RPMI8226 (cell line): Measurements from ENCODE around the gene CNTN5.

ENCODE experiments used
- DNase-seq: peaks from one replicate; pipeline ENCODE4 v3.0.0-alpha.2; 2015

CNTN5 gene

DNA sequence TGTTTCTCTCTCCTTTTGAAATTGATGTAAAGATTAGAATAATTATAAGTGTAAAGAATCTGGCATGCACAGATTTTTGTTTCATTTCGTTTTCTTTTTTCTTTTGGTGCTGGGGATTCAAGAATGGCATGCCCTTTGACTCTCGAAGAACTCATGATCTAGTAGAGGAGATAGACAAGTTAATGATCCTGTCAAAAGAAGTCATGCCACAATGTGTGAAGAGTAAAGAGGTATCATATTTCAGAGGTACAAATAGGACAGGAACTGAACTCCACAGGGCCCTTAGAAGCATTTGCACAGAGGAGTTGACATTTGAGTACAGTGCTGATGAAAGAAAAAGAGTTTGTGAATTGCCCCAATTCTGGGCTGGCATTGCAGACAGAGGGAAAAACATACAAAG, 958.3 kb downstream of the CNTN5 start:
- no peak for DNase-seq

DNA sequence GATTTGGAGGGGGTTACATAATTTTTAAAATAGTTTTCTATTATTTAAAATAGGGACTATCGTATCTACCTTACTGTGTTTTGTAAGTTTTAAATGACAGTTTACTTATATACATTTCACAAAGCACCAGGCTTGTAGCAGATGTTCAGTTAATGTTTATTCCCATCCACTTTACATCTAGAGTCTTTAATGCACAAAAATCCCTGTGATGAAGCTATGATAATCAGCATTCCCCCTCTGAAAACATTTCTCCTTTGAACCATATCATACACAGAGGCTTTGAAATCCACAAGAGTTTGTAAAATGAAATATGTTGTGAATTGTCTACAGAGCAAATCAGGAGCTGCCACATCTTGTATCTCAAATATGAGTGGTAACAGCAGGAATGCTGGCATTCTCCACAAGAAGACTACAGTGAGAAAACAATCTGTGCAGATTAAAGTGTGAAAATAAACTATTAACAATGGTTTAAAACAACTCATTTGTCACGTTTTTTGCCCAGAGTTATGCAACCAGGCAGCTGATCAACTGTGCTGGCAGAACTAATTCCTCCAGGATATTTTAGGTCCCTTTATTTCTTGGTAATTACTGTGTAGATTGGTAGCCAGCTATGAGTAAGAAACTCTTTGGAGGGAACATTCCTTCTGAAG, 967.2 kb downstream of the CNTN5 start:
- no peak for DNase-seq

- DNase-seq, result no peak
Measured at GRCh38 chr11:99988471-99988837, 967.7 kb downstream of the CNTN5 start.

GRCh38 chr11:100003985-100004384, 983.2 kb downstream of the CNTN5 start:
- no peak for DNase-seq

DNA sequence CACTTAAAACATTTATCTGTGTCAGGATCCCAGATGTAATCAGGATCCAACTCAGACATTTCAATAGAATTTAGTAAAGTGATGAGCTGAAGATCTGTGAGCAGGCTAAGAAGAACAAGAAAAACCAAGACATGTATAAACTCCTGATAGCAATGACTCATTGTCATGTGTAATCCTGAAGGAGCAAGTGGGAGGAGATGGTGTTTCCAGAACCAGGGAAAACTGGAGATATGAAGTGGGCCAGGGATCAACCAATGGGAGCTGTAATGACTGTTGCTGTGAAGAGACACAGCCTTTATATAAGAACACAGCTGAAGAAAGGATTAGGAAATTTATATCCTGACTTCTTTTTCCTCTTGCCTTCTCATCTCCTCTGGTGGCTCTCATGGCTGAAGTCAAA, 983.8 kb downstream of the CNTN5 start:
- no peak for DNase-seq

GRCh38 chr11:100008417-100008816, 987.7 kb downstream of the CNTN5 start:
- DNase-seq, result no peak

GRCh38 chr11:100009728-100010127, 989.0 kb downstream of the CNTN5 start:
- DNase-seq, result no peak

GRCh38 chr11:100010393-100010792, 989.6 kb downstream of the CNTN5 start:
- DNase-seq, result no peak

- DNase-seq, result no peak
Measured at GRCh38 chr11:100011697-100012096, 990.9 kb downstream of the CNTN5 start.

DNA sequence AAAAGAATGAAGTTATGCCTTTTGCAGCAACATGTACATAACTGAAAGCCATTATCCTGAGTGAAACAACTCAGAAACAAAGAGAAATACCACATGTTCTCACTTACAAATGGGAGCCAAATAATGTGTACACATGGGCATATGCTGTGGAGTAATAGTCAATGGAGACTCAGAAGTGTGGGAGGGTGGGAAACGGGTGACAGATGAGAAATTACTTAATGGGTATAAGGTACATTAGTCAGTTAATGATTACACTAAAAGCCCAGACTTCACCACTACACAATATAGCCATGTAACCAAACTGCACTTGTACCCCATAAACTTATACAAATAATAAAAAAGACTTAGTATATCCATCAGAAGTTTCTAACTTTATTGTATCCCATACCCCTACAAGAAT, 992.3 kb downstream of the CNTN5 start:
- DNase-seq, result no peak

- no peak for DNase-seq
Measured at GRCh38 chr11:100031973-100032372, 1011.2 kb downstream of the CNTN5 start.

DNA sequence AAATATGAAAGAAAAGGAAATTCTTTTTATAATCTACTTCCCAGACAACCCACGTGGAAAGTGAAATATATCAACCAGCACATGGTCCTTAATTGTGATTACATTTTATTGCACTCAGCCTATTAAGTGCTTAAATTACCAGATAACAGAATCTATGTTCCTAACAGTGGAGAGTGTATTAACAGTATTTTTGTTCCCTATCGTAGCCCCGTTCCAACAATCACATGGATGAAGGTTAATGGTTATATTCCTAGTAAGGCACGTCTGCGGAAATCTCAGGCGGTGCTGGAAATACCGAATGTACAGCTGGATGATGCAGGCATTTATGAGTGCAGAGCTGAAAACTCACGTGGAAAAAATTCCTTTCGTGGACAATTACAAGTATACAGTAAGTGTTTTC, 1040.3 kb downstream of the CNTN5 start:
- no peak for DNase-seq

GRCh38 chr11:100066399-100066798, 1045.7 kb downstream of the CNTN5 start:
- DNase-seq, result no peak

DNA sequence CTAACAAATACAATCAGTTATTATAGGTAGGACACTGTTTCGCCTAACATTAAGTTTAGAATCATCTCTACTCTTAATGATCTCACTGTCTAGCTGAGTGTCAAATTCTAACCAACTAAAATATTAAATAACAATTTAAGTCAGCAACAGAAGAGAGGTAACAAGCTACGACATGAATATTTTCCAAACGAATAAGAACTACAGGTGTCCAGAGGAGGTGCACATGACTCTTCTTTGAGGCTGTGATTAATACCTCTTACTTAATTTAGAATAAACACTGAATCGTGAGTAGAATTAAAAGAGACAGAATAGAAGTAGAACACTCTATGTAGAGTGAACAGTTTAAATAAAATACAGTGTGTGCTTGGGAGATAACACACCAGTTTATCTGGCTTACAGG, 1047.4 kb downstream of the CNTN5 start:
- DNase-seq, result no peak

- DNase-seq, result no peak
Measured at GRCh38 chr11:100072131-100072530, 1051.4 kb downstream of the CNTN5 start.

DNA sequence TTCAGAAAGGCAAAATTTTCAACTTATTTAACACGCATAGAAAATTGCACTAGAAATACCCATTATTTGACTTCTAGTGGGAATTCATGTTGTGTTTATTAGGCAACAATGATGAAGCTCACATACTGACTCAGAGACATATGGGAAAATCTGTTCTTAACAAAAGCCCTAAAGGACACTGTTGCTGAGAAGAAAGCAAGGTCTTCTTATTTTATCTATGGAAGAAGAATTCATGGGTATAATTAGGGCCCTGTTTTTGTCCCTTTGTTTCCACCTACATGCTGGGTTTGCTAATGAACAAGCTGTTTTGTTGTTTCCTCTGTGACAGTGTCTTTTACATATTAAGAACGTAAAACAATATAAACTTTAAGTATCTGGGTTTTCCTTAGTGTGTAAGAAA, 1059.6 kb downstream of the CNTN5 start:
- no peak for DNase-seq

- no peak for DNase-seq
Measured at GRCh38 chr11:100080821-100081220, 1060.1 kb downstream of the CNTN5 start.

- DNase-seq, result no peak
Measured at GRCh38 chr11:100093698-100094097, 1072.9 kb downstream of the CNTN5 start.

DNA sequence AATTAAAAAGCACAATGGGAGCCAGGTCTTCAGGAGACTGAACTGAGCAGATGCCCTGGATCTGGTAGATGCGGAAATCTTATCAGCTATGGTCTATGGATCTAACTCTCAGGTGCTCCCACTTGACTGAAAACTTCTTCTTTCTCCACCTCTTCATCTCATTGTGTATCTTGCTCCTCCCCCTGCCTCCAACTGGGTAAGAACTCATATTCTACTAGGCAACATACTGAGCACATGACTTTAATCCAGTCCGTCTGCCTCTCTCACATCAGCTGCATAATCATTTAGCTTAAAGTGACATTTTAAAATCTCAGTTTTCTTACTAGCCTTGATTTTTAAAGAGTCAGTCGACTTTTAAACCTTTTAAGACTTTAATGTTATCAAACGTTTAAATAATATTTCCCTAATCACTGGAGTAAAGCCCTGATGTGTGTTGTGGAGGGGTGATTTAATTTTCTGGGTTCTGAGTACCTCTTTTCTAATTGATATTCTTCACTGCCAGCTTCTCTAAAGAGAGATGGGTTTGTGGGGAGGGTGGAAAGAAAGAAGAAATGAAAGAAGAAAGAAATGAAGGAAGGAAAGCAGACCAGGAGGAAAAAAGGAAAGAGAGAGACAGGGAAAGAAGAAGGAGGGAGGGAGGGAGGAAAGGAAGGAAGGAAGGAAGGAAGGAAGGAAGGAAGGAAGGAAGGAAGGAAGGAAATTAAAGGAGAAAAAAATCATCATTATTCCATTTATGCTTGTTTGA, 1073.5 kb downstream of the CNTN5 start:
- DNase-seq, result no peak

- DNase-seq, result no peak
Measured at GRCh38 chr11:100095809-100096208, 1075.1 kb downstream of the CNTN5 start.

DNA sequence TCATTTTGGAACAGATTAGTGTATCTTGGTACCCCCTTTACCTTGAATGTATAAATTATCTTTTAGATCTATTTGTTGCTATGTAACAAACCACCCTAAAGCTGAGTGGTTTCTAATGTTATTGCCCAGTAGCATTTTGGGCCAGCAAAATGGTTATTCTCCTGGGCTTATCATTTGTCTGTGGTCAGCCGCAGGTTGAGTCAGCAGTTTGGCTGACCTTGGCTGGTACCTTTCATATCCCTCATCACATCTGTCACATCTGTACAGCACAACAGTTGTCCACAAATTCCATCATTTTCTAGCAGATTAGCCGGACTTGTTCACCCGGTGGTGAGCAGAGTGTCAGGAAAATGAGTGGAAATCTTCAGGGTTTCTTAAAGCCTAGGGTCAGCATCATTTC, 1077.8 kb downstream of the CNTN5 start:
- DNase-seq, result no peak

DNA sequence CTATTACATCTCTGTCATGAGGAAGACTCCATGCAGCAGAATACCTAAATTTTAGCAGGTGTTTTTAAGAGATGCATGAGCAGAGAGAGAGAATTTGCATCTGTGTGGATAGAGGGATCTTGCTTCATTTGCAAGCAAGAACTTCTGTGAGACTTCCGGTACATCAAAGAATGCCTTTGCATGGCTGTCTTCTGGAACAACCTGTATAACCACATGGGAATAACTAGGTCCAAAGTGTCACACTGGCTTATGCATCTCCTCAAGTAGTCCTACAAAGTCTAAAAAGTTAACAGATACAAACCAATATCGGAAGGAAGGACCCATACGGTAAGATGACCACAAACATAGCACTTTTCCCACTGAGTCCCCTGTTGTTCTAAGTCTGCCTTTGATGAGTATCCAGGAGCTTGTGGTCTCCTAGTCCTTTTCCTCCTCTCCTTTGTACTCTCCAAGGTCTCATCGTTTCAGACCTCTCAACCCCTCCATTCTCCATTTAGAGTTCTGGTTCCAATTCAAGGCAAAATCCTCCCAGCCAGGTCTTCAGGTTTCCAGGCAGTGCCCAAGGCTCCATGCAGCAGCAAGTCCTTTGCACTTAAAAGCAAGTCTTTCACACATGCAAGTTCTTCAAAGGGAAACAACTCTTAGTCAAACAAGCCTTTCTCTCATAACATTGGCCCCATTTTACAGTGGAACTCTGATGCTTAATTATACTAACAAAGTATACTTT, 1084.7 kb downstream of the CNTN5 start:
- DNase-seq, result no peak

DNA sequence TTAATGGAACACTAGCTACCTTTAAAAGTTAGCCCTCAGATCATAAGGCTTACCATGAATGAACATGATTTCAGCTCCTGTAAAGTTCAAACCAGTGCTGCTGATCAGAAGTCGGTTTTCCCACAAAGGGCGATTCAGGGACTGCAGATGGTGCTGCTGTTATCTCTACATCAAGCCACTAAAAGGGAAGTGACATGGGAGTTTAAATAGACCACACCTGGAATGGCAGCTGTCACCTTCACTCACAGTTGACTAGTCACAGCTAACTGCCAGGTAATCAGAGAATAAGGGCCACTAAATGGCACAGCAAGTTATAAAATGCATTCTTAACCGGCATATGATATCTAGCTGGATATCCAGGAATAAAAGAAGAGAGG, 1085.2 kb downstream of the CNTN5 start:
- DNase-seq, result no peak

- no peak for DNase-seq
Measured at GRCh38 chr11:100119176-100119575, 1098.4 kb downstream of the CNTN5 start.
